Fibroblast of pulmonary artery (primary cell): Measurements from ENCODE around the gene TSHZ1.

ENCODE experiments used
- DNase-seq: peaks from one replicate; pipeline ENCODE4 v3.0.0-alpha.2; 2010; ENCODE audit warnings: low read depth
- H3K4me3 ChIP-seq: replicated peaks from 2 replicates; pipeline ENCODE4 v1.5.1; 2011; ENCODE audit warnings: low read depth, mild to moderate bottlenecking, control low read depth, low read length, moderate library complexity
- TF ChIP-seq, protein P1 (sequence below): IDR thresholded peaks from 2 replicates; pipeline ENCODE4 v1.5.1; 2011; ENCODE audit warnings: mild to moderate bottlenecking, control low read depth, low read length, inconsistent platforms; ENCODE audit errors: missing control alignments

The TSHZ1 gene

DNA sequence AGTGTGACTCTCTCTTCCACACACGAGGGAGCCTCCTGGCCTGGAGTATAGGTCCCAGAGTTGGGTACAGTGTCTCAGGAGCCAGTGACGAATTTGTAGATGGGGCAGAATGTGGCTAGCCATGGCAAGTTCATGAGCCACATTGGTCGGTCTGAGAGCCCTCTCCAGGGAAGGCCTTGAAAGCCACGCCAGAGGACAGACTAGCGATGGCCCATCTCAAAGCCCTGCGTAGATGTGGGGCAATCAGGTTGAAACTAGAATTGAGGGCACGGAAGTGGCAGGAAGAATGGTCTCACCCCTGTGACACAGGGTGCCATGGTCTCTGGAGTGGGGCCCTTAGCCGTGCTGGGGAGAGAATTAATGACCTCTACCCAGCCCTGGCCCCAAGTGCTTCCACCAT lies 106.2 kb downstream of the TSHZ1 start:
- TF ChIP-seq, protein P1, sequence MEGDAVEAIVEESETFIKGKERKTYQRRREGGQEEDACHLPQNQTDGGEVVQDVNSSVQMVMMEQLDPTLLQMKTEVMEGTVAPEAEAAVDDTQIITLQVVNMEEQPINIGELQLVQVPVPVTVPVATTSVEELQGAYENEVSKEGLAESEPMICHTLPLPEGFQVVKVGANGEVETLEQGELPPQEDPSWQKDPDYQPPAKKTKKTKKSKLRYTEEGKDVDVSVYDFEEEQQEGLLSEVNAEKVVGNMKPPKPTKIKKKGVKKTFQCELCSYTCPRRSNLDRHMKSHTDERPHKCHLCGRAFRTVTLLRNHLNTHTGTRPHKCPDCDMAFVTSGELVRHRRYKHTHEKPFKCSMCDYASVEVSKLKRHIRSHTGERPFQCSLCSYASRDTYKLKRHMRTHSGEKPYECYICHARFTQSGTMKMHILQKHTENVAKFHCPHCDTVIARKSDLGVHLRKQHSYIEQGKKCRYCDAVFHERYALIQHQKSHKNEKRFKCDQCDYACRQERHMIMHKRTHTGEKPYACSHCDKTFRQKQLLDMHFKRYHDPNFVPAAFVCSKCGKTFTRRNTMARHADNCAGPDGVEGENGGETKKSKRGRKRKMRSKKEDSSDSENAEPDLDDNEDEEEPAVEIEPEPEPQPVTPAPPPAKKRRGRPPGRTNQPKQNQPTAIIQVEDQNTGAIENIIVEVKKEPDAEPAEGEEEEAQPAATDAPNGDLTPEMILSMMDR: no peak
- DNase-seq: no peak
- H3K4me3 ChIP-seq: no peak overlapping the region

DNA sequence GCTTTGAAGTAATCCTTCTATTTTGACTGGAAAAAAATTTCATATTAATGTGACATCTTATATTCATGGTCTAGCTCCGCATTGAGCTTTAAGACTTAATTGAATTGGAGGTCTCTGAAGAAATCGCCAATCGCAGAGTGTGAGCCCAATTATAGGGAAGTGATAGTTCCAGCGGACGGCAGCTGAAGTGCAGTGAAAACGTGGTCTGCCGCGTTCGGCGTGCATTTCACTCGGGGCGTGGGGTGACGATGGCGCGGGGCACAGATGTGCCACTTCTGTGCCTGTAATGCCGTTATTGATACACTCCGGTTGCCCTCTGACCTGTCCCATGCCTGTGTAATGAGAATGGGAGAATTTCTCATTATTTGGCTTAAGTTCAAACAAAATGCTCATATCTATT lies 106.7 kb downstream of the TSHZ1 start:
- no peak overlapping the region for H3K4me3 ChIP-seq
- DNase-seq: no peak
- TF ChIP-seq, protein P1: no peak

DNA sequence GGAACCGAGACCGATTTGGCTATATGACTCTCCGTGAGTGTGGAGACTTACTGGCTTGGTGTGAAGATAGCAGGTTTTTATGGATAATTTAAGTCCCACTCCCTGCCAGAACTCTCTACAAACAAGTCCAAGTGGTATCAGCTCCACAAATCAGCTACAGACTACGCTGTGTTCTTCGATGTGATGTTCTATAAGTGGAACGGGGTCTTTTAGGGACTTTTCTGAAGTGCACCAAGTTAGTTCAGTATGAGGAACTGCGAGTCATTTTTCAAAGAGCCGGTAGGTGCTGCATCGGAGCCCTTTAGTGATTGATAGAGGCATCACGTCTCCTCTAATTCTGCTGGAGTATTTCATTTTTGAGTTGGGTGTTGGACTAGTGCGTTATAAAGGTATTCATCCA lies 107.1 kb downstream of the TSHZ1 start:
- TF ChIP-seq, protein P1: no peak
- no peak overlapping the region for H3K4me3 ChIP-seq

DNA sequence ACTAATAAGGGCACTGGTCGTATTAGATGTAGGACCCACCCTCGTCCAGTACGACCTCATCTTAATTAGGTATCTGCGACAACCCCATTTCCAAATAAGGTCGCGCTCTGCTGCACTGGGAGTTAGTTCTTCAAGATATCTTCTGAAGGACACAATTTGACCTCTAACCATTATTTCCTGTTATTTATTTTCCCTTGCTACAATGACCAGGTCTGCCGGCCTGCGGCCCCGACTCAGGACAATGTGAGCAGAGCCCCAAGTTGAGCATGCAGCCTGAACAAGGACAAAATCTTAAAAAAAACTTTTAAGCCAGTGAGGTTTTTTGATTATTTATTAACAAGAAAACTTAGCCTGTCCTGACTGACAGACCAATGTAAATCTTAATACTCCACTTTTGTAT lies 109.3 kb downstream of the TSHZ1 start:
- H3K4me3 ChIP-seq: no peak overlapping the region
- TF ChIP-seq, protein P1: no peak
- no peak for DNase-seq

More for the DNA sequence above, 107.1 kb downstream of the TSHZ1 start:
- DNase-seq: no peak

DNA sequence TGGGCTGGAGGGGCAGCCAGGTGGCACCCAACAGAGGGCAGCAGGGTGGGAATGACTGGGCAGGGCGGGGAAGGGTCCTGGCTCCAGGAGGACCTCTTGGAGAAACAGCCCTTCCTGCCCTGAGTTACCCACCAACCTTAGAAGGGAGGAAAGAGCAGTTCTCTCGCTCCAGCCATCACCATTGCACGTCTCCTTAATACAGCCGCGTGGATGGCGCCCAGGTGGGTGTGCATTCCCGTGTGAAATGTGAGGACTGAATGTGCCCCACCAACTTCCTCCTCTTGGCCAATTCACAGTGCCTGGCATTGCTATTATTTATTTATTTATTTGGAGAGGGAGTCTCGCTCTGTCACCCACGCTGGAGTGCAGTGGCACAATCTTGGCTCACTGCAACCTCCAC lies 109.9 kb downstream of the TSHZ1 start:
- H3K4me3 ChIP-seq: no peak overlapping the region
- no peak for DNase-seq
- TF ChIP-seq, protein P1: no peak

DNA sequence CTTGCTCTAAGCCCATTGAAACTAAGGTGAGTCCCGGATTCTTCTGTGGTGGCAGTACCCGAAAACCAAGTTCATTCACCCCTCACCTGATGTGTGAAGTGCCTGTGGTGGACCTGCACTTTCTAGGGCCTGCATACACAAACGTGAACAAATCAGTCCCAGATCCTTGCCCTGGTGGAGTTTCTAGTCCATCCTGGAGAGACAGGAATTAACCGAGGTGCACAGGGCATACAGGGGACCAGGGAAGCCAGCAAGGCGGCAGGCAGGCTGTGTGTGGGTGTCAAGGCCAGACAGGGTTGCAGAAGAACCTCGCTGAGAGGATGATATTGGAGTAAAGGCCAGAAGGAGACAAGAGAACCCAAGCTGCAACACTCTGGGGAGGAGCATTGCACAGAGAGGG lies 110.8 kb downstream of the TSHZ1 start:
- TF ChIP-seq, protein P1: no peak
- no peak overlapping the region for H3K4me3 ChIP-seq
- DNase-seq: no peak

DNA sequence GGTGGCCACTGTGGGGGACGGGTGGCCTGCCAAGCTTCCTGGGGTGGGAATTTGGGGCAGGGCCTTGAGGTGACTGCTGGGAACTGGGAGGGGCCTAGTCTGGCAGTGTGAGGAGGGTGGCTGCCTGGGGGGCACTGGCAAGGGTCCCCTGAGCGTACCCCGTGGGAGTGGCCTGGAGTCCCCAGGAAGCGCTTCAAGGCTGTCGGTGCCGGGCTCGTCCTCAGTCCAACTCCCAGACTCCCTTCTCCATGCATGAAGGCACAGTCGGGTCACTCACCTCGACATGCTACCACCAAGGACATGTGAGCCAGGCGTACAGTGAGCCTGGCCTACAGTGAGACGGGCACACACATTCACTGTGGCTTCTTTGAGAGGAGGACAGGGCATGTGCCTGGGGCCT lies 111.6 kb downstream of the TSHZ1 start:
- DNase-seq: no peak
- no peak overlapping the region for H3K4me3 ChIP-seq
- TF ChIP-seq, protein P1: no peak
